HG03439 (cell line): ENCODE measurements around the gene ADAMTS6.

Experiments
- ATAC-seq: cut with Tn5 transposase; IDR thresholded peaks from one replicate; pipeline ENCODE4 v1.9.1; 2021; ENCODE audit warnings: mild to moderate bottlenecking, moderate library complexity; ENCODE audit not compliant: unreplicated experiment

The ADAMTS6 gene

DNA sequence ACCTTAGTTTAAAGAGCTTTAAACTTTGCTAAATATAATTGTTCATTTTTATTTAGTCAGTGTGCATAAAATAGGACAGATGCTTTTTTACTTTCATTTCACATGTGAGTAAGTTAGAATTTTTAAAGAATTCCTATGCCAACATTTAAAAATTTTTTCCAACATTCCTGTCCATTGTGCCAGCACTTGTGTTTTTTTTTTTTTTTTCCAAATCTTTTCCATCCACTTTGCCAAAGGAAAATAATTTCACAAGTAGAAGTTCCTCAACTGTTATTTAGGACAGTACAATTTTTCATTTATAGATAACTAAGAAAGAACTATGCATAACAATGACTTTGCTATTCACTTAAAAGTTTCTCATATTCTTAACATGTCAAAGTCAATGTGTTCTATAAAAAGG lies 189.5 kb downstream of the ADAMTS6 start:
- no peak for ATAC-seq

DNA sequence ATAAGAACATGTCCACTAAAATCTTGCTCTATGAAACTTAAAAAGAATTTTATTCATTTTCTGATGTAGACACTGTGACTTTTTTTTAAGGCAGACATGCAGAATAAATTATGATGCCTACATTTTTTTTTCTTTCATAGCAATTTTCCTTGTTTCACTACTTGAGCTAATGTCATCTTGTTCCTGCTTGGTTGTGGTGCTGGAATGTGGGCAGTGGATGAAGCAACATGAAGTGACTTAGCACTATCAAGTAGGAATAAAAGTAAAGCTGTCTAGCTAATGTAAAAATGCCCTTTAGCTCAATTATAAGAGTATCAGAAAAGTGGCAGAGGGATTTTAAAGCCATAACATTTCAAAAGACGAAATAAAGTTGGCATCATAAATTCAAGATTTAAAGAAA lies 191.0 kb downstream of the ADAMTS6 start:
- ATAC-seq: no peak

DNA sequence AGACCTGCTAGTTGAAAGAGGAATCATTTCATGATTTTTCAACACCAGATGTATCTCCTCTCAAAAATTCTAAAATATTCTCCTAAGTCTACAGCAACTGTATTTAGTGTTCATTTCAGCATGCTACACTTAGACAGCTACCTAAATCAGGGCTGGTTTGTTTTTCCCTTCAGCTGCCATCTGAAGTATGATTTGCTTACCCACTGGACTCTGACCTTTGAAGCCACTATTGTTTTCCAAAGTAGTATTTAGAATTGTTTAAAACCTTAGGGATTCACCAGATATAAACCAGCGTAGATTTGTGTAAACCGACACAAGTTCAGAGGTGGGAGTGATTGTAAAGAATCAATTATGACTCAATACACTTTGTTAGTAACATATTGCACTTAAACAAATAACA lies 193.1 kb downstream of the ADAMTS6 start:
- no peak for ATAC-seq

DNA sequence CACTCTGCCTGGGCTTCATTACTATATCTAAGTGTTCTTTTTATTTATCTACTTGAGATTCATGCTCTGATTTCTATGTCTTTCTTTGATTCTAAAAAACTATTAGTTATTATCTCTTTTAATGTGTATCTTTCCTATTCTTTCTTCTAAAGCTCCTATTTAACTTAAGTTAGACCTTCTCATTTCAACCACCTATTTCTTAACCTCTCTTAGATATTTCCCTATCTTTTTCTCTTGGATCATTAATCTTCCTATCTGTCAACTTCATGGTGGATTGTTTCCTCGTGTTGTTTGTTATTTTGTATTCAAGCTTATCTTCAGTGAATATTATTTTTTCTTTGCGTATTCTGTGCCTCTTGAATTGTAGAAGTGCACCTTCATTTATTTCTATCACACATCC lies 202.1 kb downstream of the ADAMTS6 start:
- no peak for ATAC-seq

DNA sequence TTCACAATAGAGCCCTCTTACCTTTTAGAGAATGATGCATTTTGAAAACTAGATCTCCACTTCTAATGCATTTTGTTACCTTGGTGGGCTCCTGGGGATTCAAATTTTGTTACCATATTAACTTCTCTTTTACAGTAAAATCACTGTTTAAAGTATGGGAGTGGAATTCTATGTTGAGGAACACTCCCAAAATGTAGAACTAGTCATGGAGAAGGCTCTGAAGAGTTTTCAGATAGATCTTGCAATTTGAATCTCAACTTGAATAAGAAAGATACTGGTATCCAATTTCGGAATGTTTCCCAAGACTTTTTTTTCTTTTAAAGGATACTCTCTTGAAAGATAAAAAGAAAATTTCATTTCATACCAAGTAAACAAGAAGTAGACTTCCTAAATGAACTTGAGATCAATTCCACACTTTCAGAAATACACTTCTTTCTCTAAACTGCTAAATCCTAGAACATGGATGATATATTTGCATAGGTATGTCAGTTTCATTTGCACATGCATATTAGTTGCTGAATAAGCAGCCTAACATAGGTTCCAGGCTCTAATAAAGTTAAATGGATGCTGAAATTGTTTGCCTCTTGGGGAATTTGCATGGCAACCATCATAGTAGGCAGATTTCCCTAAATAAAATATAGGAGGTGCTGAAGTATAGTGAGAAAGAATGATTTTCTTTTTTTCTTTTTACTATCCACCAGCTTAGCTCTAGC lies 205.4 kb downstream of the ADAMTS6 start:
- no peak for ATAC-seq

DNA sequence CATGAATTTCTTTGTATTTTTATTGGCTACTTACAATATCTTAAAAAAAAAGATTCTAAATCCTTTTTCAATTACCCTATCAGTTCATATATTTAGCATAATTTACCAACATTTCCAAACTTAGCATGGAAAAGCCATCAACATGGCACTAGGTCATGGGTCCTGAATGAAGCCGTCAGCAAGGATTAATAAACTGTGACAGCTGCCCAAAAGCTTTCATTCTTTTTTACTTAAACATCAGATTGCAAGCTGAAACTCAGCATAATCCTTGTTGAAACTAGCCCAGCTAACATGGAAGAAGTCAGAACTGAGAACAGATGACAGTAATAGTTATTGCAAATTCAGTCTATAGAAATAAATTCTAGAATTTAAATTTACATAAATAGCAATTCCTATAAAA lies 209.8 kb downstream of the ADAMTS6 start:
- no peak for ATAC-seq

DNA sequence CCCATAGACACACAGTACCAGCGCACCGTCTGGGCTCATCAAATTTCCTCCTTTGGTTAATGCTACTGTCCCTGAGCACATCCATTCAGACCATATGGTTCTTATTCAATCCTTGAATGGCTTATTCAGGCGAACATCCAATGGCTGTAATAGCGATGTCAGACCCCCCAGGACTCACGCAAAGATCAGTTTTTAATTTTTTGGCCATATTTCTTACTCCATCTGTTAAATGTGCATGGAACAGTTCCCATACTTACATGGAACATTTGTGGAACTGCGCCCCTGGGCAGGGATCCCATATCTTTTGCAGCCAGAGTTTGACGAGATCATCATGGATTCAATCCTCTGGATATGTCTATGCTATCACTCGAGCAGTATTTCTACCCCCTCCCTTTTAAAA lies 213.2 kb downstream of the ADAMTS6 start:
- ATAC-seq: no peak

DNA sequence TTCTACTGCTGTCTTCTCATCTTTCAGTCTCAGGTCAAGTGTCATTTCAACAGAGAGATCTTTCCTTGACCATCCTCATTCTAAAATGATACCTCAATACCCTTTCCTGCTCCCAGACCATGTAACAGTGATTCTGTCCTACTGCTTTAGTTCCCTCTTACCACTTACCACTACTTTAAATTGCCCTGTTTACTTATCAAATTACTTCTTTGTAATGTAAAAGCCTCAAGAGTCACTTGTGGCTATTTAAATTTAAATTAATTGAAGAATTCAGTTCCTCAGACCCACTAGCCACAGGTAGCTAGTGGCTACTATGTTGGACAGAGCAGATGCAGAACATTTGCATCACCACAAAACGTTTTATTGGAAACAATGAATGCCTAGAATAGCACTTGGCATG lies 217.3 kb downstream of the ADAMTS6 start:
- ATAC-seq: no peak

DNA sequence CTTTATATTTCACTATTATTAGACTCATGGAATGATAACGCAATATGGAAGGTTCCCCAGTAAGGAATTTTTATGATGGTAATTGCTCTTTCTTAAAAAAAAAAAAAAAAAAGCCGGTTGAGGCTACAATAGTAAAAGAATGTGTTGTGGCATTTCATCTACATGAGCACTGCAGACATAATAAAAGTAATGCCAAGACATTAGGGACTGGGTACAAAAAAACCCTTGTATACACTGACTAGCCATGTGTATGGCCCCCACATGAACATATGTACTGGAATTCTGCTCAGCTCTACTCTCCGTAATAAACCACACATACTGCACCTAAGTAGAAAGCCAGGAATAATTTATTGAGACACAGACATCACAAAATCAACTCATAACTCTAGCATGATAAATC lies 218.4 kb downstream of the ADAMTS6 start:
- ATAC-seq: no peak

DNA sequence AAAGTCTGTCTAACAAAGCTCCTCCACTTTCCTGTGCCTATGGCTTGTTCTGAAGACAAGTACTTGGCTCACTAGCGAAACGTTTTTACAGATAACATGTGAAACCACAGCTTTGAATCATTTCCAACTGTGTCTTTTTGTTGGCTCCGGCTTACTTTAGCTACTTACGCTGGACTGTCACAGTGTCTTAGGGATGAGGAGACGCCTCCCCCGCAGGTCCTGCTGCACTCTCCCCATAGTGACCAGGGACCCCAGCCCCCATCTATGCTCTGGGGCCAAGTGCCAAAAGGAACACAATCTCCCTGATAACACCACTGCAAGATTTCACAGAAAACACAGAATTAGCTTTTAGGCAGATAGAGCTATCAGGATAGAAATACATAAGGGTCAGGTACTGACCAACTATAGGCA lies 219.1 kb downstream of the ADAMTS6 start:
- no peak for ATAC-seq

DNA sequence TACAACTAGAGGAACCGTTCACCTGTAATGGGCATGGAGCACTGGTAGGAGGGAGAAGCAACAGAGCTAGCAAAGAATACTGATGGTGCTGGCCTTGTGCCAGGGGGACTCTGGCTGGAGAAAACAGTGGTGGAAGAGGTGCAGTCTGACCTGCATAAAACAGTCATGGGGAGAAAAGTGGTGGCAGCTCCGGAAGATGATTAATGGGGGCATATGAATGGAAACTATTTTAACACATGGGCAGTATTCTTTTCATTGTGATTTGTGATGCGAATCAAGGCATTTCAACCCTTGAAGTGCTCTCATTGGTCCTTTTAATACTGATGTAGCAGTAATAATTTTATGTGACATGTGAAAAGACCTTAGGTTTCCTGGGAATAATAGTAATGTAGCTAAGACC lies 219.6 kb downstream of the ADAMTS6 start:
- ATAC-seq: no peak

DNA sequence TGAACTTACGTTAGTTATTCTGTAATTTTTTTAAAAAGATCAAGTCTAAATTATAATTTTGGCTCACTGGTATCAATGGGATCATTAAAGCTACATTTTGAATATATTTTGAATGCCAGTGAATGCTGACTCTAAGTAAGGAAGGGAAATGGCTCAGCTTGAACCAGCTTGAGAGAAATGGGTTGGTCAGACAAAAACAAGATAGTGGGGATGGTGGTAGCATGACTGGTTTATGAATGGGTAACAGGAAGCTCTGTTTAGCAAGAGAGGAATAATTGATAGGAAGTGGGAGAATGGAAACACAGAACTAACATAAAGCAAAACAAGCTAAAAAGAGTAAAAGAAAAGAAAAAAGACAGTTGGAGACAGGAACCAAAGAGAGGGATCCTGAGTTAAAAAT lies 220.2 kb downstream of the ADAMTS6 start:
- ATAC-seq: no peak

DNA sequence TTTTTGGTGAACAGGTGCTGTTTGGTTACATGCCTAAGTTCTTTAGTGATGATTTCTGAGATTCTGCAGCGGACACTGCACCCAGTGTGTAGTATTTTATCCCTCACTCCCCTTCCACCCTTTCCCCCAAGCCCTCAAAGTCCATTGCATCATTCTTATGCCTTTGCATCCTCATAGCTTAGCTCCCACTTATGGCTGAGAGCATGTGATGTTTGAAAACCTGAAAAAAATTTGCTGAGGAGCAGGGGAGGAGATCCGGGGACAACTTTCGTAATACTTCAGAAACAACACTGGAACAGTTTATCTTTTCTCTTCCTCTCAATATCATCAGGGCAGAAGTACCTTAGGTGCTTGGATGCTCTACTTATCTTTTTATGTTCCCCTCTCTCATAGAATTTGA lies 226.4 kb downstream of the ADAMTS6 start:
- no peak for ATAC-seq

DNA sequence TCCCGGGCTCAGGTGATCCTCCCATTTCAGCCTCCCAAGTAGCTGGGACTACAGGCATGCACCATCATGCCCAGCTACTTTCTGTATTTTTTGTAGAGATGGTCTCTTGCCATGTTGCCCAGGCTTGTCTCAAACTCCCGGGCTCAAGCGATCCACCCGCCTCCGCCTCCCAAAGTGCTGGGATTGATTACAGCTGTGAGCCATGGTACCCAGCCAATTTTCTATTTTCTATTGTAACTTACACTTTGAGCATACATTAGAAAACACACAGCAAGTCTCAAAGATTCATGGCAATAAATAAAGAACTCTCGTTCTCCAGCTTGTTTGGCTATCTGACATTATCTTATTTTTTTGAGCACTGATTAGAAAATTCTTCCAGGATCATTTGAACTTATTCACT lies 228.7 kb downstream of the ADAMTS6 start:
- no peak for ATAC-seq

DNA sequence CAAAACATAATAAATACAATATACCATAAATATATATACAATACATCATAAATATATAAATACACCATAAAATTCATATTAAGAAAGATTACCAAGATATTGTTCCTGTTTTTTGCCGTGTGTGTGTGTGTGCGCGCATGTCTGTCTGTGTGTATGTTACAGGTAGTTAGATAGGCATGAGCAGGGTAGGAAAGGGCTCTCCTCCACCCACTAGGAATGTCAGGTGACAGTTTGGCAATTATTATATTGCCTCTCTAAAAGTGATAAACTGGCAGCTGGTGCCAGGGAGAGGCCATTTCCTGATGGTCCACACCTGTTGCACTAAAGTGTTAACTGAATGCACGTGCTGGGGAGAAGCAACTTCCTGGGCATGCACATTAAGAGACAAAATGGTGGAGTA lies 232.8 kb downstream of the ADAMTS6 start:
- ATAC-seq: no peak

DNA sequence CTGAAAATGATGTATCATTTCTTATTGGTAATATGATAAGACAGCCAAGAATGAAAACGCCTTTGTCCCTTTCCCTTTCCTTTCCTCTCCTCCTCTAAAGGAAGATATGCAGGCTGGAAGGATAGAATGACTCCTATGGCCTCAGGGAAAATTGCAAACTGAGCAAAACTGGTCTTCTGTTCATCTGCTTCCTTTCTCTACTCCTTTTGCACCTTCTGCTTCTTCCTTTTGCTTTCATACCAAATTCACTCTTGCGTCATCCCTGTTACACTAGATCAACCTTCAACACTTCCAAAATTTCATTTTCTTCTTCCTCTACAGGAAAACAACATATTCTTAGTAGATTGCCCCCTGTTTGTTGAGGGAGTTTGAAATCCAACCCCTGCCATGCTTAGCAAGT lies 234.1 kb downstream of the ADAMTS6 start:
- ATAC-seq: no peak

DNA sequence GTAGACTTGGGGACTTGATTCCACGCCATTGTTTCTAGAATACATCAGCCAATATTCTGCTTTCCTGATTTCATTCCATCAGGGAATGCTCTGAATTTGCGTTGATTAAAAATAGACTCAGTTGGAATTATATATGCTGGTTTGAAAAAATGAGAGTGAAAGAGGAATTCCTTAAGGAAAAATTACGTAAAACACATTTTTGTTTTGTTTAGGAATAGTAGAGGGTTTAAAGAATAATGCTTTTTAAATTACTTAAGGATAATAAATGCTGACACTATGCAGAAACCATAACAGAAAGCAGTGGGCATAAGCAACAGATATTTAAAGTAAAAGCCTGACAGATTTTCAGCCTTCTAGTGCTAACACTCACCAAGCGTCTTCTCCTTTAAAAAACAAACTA lies 235.0 kb downstream of the ADAMTS6 start:
- ATAC-seq: no peak

DNA sequence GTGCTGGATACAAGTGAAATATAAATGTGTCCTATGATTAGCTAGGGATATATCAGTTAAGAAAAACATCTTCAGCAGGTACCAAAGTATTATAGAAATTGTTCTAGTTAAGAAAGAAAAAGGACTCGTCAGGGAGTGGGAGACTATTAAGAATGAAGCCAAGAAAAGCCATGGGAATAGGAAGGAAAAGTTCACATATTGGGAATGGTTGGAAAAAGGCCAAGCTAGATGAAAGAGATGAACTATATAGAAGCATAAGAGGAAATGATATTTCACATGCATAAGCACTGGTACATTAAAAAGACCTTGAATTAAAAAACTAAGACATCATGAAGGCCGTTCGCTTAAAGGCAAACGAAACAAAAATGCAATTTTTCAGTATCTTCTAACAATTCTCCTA lies 237.7 kb downstream of the ADAMTS6 start:
- no peak for ATAC-seq

DNA sequence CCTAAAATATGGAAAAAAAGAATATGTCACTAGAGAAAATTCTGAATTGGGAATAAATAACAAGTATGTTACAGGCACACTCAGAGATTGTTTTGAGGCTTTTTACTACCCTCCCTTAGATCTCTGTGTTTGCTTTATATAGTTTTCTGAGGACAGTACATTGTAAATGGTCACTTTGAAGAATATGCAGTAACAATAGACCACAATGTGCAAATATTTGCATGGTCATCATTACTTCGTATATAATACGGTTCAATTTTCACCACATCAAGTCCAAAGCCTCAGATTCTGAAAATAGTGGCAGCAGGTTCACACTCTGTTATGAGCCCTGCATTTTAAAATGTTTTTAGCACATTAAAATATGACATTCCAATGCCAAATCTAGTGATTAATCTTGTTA lies 238.6 kb downstream of the ADAMTS6 start:
- no peak for ATAC-seq

DNA sequence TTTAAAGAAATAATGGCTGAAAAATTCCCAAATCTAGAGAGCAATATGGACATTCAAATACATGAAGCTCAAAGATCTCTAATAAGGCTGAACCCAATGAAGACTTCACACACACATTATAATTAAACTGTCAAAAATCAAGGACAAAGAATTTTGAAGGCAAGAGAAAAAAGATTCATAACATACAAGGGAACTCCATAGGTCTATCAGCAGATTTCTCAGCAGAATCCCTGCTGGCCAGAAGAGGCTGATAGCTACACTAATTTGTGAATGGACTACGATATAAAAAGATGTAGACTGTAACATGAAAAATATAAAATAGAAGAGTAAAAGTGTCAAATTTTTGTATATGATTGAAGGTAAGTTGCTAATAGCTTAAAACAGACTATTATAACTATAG lies 251.9 kb downstream of the ADAMTS6 start:
- no peak for ATAC-seq

DNA sequence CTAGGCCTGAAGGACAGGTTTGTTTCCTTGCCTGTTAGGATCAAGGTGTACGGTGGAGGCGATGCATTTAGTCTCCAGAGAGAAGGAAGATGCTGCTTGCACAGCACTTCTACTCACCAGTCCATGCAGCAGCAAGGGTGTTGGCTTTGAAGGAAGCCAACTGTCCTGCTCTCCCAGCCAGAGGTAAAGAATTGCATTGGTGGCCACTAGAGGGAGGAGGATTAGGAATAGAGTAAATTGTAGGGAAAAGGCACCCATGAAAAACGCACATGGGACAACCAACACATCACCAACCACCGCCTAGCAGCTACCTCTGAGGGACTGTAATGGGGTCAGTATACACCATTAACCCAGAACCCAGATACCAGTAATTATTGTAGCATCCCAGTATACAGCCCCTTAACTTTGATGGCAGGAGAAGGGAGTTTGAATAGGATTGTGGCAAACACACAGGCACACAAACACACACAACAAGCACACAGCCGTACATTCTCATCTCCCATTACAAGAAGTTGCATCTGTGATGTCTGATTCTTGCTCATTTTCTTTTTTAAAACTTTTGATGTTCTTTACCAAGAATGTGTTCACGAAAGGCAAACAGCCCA lies 267.7 kb downstream of the ADAMTS6 start:
- no peak for ATAC-seq

DNA sequence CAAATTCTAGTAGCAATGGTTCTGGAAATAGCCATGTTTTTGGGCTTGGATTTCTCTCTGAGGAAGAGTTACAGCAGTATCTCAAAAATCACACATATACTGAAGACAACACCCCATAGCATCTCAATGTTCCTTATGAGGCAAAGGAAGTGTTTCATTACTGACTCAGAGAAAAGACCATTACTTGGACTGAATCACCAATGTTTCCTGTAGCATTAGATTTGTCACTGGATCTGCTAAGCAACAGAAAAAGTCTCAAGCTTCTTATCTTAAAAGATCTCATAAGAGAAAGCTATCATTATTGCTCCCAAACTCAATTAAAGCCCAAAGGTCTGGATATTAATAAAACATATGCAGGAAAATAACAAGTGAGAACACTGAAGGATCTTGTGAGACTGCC lies 272.4 kb downstream of the ADAMTS6 start:
- ATAC-seq: no peak

DNA sequence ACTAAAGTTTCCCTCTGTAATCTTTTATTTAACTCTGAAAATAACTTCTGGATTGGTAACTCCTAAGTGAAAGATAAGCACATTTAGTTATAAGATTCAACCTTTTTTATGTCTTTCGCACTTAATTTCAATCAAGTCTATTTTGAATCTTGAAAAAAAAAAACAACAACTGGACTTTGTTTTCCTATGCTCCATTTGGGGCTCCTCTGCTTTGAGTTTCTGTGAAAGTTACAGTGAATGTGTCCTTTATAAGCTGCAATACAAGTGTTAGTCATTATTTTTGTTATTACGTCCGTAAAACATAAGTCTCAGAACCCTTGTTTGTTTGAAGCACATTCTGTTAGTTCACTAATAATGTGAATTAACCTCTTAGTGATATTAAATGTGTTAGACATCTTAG lies 276.8 kb downstream of the ADAMTS6 start:
- ATAC-seq: no peak
